Fibroblast of skin of back (primary cell): ENCODE measurements around the gene ARCN1.
"Not testable (repeated sequence)": the region's sequence is repeated elsewhere in the genome, so short reads cannot be mapped to it uniquely, and the experiment has no call there.

ENCODE experiments used
- DNase-seq: peaks from one replicate; pipeline ENCODE4 v3.0.0-alpha.2; 2013

ARCN1 gene

DNA sequence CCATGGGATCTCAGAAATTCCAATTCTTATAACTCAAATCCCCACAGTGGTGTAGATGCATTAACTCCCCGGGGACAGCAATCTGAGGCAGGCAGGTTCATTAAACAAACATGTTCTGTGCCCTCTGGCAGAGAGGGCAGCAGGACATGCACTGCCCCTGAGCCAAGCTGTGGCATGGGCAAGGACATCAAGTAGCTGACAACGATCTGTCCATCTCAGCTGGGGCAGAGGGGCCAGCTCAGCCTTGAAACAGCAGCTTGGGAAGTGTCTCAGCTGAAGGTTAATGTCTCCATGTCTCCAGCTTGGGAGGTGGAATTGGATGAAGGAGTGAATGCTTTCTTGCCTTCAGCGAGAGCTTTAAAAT is 27.6 kb upstream of the ARCN1 start:
- no peak for DNase-seq

DNA sequence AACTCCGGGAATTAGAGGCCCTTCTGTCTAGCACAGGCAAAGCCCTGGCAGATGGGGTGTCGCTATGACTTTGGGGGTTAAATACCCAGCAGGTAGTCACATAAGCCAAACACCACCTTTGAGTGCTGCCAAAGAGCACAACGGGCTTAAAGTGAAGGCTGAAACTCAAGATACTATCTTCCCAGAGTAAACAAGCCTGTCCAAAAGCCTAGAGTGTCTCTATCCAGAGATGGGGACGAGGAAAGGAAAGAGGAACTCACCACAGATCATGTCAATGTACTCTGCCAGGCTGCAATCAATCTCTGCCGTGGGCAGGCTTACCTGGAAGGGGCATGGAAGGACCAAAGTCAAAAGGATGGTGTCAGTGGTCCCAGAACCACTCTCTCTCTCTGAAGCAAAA is 26.7 kb upstream of the ARCN1 start:
- no peak for DNase-seq

DNA sequence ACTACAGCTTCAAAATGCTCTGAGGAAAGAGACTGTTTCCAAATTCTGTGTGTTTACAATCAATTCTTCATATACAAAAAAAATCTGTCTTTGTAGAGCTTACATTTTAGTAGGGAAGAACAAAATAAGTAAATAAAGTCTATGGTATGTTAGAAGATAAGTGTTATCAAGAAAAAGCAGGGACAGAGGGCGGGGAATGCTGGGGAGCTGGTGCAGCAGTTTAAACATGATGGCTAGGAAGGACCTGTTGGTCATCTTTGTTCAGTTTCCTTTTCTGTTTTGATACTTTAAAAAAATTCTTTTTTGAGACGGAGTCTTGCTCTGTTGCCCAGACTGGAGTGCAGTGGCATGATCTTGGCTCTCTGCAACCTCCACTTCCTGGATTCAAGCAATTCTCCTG is 25.1 kb upstream of the ARCN1 start:
- DNase-seq: no peak

DNA sequence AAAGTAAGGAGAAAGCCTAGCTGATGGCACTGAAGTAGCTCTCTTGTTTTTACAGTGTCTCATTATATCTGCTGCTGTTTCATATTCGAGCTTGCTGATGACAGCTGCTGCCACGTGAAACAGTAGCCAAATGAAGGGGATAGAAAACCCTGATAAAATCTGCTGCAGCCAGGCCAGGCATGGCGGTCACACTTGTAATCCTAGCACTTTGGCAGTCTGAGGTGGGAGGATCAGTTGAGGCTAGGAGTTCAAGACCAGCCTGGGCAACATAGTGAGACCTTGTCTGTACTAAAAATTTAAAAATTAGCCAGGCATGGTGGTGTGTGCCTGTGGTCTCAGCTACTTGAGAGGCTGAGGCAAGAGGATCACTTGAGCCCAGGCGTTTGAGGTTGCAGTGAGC is 19.9 kb upstream of the ARCN1 start:
- no peak for DNase-seq

DNA sequence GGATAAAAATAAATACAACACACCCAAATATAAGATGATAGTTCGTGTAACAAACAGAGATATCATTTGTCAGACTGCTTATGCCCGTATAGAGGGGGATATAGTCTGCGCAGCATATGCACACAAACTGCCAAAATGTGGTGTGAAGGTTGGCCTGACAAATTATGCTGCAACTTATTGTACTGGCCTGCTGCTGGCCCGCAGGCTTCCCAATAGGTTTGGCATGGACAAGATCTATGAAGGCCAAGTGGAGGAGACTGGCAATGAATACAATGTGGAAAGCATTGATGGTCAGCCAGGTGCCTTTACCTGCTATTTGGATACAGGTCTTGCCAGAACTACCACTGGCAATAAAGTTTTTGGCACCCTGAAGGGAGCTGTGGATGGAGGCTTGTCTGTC is 11.4 kb upstream of the ARCN1 start:
- DNase-seq: no peak

DNA sequence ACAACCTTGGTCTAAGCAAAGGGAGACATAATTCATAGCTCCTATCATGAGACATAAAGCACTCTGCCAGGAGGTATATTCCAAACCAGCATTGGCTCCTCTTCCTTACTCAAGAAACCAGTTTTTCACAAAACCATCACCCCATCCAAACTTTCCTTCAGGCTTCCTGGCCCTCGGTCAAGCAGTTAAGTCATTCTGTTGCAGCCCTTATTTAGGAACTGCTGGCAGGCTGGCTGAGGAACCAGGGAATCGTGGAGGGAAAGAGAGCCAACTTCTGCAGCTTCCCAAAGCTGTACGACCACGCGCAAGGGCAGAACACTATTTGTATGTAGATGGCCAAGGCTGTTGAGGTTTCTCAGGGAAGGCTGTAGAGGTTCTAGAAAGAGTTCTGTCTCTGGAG is 7.2 kb upstream of the ARCN1 start:
- no peak for DNase-seq

DNA sequence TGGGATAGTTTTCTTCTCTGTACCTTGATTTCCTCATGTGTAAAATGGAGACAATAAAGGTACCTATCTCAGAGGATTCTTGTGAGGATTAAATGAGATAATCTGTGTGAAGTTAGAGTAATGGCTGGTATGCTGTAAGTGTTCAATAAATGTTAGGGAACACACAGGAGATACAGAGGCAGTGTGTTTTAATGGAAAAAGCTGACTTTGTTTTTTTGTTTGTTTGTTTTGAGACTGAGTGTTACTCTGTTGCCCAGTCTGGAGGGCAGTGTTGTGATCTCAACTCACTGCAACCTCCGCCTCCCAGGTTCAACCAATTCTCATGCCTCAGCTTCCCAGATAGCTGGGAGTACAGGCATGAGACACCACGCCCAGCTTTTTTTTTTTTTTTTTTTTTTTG is 2.5 kb upstream of the ARCN1 start:
- DNase-seq: no peak

DNA sequence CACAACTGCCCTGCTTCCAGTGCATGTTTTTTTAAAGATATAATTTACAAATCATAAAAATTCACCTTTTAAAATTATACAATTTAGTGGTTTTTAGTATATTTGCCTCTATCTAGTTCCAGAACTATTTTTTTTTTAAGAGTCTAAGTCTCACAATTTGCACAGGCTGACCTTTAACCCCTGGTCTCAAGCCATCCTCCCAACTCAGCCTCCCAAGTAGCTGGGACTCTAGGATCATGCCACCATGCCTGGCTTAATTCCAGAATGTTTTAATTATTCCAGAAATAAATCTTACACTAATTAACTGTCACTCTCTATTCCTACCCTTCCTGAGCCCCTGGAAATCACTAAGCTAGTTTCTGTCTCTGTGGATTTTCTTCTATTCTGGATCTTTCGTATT is 1.4 kb upstream of the ARCN1 start:
- no peak for DNase-seq

DNA sequence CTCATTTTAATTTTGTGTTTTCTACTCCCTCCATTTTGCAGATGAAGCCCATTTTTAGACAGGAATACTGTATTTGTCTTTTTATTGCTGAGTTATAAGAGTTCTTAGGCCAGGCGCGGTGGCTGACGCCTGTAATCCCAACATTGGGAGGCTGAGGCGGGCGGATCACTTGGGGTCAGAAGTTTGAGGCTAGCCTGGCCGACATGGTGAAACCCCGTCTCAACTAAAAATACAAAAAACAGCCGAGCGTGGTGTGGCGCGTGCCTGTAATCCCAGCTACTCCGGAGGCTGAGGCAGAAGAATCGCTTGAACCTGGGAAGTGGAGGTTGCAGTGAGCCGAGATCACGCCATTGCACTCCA is 528 bp upstream of the ARCN1 start:
- peak; percentile 17 for DNase-seq

DNA sequence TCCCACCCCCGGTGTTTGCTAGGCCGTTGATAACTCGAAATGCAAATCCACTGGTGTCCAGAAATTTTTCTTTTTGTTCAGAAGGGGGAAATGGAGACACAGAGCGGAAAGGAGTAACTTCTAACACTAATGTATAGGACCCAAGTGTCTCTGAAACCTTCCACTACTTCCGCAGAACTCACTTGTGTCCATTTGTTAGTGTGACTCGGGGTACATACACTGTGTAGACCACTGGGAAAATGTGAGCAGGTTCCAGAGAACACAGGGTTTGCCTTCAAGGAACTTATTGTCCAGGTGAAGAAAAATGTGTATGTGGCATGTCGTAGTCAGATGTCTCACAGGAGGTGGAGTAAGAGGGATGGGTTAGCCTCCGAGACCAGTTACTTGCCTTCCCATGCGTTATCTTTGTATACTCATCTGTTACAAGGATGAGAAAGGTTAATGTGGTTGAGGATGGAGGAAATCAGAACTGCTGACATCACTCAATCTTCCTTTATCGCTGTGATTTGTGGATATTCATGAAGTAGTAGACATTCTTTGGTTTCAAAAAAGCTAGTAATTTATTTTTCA is 857 bp downstream of the ARCN1 start:
- DNase-seq: peak; percentile 58

DNA sequence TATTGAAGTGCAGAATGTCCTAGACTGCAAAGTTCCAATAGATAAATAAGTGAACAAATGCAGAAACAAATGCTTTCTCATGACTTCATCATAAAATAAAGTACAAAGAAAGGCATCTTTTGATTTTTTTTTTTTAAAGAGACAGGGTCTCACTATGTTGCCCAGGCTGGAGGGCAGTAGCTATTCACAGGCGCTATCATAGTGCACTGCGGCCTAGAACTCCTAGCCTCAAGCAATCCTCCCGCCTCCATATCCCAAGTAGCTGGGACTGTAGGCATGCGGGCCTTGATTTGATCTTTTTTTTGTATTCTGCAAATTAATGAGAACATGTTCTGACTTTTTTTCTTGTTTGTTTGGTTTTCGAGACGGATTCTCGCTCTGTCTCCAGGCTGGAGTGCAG is 2.4 kb downstream of the ARCN1 start:
- no peak for DNase-seq

DNA sequence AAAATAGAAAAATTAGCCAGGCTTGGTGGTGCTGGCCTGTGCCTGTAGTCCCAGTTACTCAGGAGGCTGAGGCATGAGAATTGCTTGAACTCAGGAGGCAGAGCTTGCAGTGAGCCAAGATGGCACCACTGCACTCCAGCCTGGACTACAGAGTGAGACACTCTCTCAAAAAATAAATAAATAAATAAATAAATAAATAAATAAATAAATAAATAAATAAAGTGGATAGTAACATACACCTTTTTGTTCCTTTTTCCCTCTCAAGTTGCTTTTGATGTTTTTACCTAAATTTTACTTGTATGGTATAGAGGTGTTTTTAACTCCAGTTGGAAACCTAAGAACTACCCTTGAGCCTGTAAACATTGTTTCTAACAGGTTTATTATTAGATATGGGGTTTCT is 5.8 kb downstream of the ARCN1 start:
- DNase-seq: not testable (repeated sequence)

DNA sequence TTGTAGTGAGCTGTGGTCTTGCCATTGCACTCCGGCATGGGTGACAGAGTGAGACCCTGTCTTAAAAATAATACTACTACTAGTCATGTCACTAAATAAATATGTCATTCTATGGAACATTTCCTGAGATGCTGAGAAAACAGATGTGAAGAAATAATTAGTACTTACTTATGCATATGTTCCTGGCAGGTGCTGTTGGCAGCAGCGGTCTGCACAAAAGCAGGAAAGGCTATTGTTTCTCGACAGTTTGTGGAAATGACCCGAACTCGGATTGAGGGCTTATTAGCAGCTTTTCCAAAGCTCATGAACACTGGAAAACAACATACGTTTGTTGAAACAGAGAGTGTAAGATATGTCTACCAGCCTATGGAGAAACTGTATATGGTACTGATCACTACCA is 8.8 kb downstream of the ARCN1 start:
- DNase-seq: no peak

DNA sequence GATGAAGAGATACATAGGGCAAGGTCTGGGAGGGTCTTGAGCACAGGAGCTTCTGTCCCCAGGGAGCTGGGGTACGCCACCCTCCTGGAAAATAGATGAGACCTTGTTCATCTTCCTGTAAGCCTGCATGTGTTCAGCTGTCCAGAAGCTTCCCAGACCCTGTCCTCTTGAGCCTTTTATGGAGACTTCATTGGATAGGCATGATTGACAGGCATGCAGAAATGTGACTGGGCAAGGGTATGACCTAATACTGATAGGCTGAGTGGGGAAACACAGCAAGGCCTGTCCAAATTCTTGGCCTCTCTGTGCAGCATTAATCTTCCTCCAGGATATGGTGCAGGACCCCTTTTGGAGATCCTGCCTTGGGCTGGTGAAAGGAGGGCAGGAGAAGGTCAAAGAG is 15.7 kb downstream of the ARCN1 start:
- DNase-seq: no peak

DNA sequence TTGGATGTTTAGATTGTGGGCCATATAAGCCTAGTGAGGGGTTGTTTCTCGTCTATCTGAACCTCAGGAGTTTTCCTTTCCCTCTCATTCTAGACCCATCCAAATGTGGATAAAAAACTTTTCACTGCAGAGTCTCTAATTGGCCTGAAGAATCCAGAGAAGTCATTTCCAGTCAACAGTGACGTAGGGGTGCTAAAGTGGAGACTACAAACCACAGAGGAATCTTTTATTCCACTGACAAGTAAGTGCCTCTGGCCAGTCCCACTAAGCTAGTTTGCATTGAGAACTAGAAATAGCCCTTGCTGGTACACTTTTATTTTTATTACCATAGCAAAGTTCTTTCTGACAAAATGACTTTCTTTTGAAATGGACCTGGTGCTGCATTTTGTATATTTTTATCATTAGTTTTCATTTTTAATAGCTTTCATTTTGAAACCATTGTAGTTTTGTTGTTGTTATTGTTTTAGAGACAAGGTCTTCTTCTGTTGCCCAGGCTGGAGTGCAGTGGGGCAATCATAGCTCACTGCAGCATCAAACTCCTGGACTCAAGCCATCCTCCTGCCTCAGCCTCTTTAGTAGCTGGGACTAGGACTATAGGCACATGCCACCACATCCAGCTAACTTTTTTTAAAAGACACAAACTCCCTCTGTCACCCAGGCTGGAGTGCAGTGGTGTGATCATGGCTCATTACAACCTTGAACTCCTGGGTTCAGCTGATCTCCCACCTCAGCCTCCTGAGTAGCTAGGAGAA is 20.6 kb downstream of the ARCN1 start:
- no peak for DNase-seq

DNA sequence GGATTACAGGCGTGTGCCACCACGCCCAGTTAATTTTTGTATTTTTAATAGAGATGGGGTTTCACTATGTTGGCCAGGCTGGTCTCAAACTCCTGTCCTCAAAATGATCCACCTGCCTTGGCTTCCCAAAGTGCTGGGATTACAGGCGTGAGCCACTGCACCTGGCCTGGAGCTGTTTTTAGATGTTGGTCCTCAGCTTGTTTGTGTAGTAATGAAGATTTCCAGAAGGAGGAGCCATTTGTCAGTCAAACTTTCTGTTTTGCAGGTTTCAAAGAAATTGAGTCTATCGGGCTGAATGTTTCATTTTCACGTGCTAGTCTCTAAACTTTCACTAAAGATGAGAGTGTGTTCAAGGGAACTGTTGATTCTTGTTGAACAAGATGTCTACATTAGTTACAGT is 22.8 kb downstream of the ARCN1 start:
- peak; percentile 39 for DNase-seq

DNA sequence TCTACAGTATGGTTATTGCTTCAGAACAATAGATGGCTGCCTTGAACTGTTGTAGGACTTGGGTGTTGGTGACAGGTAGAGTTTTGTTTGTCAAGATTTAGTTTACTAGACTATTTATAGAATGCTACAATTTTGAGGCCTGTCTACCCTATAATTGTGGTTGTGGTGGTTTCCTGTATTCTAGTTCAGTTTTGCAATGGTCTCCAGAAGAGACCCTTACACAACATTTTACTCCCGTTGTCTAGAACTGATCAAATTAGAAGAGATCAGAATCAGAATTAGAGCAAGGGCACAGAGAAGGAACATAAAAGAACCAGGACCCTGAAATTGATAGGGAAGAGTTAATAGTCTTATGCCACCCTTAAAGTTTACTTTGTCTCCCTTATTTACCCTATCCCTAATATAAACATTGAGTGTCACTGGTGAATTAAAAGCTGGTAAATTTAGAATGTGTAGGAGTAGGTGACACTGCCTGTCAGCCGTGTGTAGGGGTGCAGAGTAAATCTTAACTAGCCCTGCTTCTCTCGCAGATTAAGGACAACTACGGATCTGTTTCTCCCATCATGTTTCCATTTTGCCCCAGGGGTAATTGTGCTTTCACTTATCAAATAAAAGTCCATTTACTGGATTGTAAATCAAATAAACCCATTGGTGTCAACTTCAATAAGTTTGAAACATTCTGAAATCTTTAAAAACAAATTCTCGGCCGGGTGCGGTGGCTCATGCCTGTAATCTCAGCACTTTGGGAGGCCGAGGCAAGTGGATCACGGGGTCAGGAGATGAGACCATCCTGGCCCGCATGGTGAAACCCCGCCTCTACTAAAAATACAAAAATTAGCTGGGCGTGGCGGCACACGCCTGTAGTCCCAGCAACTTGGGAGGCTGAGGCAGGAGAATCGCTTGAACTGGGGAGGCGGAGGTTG is 24.3 kb downstream of the ARCN1 start:
- DNase-seq: no peak

DNA sequence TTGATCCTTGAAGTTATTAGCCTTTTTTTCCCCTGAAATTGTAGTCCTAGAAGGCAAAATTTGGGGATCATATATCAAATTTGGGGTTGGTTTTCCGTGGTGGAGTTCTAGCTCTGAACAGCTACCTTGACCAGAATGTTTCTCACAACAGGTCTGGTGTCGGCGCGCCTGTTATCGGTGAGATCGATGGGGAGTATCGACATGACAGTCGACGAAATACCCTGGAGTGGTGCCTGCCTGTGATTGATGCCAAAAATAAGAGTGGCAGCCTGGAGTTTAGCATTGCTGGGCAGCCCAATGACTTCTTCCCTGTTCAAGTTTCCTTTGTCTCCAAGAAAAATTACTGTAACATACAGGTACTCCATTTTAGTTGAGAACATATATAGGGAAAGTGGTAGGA is 25.3 kb downstream of the ARCN1 start:
- DNase-seq: no peak

DNA sequence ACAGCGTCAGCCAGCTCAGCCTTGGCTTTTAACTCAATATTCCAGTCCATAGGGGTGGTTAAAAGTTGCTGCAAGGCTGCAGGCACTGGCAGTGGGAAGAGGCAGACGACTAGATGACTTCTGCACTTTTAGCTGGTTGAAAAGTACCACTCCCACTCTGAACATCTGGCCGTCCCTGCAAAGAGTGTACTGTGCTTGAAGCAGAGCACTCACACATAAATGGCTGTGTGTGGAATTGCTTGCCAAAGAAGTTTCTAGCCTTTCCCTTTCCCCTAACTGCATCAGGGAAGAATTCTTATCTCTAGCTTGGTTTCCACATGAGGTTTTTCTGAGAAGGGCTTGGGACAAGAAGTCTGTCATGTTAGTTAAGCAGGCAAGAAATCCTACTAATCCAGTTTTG is 30.1 kb downstream of the ARCN1 start:
- DNase-seq: no peak

DNA sequence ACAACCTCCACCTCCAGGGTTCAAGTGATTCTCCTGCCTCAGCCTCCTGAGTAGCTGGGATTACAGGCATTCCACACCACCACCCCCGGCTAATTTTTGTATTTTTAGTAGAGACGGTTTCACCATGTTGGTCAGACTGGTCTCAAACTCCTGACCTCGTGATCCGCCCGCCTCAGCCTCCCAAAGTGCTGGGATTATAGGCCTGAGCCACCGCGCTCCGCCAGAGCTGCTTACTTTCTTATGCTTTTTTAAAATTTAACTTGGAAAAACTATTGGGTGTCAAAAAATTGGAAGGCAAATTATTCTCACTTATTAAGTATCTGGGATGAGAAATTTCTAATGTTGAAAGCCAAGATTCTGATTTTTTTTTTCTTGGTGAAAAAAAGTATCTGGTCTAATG is 31.5 kb downstream of the ARCN1 start:
- DNase-seq: not testable (repeated sequence)

DNA sequence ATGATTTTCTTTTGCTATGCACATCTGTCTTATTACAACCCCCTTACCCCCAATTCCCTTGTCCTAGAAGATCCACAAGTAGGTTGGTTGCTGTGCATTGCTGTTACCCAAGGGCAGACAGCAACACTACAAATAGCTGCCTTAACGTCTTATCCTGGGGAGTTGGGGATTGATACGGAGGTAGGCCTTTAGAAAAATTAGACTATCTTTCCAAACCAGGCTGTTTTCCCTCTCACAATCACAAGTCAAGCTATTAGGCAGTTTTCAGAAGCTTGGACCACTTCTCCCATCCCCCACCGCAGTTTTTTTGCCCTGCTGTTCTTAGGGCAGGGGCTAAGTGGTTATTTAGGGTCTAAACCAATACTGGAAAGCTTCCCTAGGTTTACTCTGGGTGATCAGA is 32.4 kb downstream of the ARCN1 start:
- no peak for DNase-seq

DNA sequence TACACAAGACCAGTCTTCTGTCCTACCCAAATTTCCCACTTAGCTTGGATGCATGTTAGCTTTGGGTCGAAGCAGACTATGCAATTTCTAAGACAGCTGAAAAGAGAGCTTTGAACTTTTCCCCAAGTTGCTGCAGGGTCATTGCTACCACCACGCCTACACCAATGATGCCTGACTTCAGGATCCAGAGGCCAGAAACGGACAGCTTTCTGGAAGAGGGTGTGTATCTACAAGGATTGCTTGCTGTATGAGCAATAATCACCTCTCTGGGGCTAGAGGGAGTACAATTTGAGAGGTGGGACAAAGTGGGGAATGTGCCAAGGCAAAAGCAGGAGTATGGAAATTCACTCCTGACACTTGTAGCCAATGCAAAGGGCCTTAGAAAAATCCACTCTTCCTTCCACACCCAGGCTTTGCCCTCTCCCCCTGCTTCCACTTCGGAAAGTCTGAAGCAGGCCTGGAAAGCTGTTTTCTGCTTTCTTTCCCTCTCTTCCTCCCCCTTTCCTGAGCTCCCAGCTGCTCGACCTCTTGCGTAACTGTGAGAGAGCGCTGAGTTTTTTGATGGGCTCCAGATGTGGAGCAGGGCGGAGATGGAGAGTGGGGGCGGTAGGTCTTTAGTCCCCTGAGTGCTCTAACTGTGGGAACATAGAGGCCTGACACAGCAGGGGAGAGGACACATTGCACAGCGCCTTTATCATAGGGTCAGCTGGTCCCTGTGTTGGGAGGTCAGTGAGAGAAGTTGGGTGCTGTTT is 33.1 kb downstream of the ARCN1 start:
- peak; percentile 89 for DNase-seq

DNA sequence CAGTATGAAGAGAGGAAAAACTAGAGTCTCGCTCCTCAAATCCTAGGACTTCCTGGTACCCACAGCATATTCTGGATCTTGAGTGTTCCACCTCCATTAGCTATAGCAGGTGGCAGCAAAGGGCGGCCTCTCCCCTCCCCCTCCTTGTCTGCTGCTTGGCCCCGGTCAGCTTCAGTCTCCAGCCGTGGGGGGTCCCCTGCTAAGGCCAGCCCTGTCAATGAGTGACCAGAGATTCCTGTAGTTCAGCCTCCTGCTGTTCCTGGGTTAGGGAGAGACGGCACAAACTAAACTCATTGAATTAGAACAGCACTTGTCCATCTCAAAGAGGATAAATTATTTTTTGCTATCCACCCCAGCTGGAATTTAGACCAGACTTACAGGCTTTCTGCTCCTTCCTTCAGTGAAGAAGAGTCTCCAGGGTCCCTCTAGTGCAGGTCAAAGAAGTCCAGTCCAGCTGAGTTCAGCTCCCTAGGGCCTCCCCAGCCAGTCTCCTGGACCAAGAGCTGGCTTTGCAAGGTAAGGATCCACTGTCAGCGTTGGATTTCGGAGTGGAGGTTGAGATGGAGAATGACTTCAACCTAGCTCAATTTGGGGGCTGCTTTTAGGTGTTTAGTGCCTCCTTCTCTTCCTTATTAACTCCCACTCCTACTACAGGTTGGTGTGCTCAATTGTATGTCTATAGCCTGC is 34.1 kb downstream of the ARCN1 start:
- no peak for DNase-seq
